ENCODE data around the gene AGXT.

Gene AGXT

DNA sequence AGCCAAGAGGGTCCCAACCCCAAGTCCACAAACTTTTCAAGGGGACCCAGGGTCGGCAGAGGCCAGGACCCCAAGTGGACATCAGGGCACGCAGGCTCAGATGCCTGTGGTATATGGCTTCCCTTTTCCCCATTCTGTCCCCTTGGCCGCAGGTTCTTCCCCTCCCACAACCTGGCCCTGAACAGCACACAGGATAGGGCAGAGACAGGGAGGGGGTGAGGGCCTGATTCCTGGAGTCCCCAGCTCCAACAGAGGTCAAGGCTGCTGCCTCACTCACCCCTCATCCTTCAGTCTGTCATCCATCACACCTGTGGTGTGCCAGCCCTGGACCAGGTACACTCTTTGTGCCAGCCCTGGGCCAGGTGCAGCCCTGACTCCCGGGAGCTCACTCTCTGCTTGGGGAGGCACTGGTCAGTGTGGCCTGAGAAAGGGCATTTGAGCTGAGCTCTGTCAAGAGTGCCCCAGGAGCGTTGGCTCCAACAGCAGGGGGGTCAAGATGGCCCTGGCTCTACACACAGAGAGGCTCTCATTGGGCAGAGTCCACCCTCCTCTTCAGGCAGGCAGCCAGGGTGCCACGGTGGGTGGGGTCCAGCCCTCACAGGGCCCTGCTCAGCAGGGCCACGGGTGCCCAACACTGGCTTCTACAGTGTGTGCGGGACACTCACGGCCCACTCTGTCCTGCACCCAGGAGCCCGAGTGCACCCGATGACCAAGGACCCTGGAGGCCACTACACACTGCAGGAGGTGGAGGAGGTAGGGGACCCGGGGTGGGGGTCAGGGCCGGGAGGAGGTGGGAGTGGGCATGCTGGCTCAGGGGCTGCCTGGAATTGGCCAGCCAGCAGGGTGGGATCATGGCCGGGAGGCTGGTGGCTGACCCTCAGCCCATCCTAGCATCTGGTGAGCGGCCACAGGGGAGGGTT, 1.6 kb downstream of the AGXT start:
- DNase-seq (ENCODE audit: low spot score) = no peak

- no peak for DNase-seq (ENCODE audit: low spot score)
Measured at GRCh38 chr2:240871071-240871958, 2.7 kb downstream of the AGXT start.

DNA sequence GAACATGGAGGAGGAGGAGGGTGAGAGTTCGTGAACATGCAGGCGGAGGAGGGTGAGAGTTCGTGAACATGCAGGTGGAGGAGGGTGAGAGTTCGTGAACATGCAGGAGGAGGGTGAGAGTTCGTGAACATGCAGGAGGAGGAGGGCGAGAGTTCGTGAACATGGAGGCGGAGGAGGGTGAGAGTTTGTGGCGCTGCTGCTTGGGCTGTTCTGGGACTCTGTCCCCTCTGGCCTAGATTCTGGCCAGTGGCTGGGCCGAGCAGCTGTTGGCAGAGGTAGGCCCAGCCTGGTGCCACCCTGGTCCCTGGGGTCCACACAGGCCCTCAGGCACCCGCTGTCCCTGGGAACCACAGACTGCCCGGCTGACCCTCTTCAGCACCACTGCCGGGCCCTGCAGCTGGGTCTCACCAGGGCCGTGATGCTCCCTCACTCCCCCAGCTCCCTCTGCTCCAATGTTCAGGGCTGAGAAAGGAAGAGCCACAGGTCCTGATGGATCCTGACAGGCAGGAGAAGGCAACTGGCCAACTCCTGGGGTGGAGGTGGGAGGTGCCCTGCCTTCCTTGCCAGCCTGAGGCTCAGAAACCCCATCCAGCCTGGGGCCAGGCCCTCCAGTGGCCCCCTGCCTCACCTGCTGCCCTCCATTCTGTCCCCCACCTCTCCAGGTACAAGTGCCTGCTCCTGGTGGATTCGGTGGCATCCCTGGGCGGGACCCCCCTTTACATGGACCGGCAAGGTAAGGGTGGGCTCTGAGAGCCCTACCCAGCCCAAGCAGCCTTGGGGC, 3.9 kb downstream of the AGXT start:
- DNase-seq (ENCODE audit: low spot score) = no peak

DNA sequence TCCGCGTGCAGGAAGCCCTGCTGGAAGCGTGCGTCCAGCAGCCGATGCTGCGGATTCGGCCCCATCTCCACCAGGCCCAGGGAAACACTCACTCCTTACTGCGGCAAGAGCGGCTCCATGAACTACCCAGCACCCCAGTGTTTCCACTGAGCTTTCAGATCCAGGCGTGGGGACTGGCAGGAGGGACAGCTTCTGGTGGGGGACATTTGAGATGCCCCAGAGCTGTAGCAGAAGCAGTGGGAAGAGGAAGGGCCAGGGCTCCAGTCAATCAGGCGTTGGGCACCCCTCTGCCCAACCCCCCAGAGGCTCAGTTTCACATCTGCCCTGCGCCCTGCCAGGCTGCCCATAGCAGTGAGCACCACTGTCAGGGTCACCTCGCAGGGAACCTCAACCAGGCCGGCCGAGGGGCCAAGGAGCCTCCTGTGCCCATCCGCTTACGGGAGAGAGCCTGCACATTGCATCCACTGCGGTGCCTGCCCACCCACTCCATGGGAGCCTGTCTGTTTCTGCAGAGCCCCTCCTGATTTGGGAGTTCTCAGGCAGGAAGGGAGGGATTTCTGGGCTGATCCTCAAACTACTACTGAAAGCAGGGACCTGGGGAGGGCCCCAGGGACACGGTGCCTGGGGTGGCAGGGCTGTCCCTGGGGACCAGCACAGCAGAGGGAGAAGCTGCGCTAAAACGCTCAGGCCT, 4.6 kb downstream of the AGXT start:
- DNase-seq (ENCODE audit: low spot score) = no peak

DNA sequence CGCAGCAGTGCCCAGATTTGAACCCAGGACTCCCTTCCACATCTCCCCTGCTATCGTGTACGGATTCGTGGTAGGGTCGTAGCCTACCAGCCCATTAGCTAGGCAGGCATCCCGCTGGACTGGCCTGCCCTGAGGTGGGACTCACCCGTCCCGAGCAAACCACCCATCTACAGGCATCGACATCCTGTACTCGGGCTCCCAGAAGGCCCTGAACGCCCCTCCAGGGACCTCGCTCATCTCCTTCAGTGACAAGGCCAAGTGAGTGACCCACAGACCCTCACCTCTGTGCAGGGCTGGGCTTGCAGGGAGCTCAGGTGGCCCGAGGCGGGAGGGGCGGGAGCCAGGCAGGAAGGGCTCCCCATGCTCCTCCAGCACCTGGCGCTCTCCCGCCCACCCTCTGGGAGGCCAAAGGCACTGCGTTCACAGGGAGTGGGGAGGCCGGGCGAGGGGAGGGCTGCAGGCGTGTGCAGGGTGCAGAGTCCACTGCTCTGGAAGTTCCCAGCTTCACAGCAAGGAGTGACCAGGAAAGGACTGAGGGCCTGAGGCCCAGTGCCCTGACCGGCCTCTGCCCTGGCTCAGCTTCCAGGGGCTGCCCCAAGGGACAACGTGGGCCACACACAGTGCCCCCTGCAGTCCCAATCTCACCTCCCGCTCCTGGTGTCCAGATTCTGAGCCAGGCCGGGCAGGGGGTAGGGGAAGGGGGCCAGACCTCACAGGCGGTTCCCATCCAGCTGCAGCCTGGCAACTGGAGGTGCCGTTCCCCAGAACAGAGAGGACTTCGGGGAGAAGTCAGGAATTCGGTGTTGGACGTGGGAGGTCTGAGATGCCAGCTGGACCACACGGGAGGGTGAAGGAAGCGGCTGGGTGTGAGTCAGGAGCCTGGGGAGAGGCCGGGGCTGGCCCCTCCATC, 5.4 kb downstream of the AGXT start:
- DNase-seq (ENCODE audit: low spot score) = no peak

GRCh38 chr2:240874715-240875227, 6.1 kb downstream of the AGXT start:
- no peak for DNase-seq (ENCODE audit: low spot score)

DNA sequence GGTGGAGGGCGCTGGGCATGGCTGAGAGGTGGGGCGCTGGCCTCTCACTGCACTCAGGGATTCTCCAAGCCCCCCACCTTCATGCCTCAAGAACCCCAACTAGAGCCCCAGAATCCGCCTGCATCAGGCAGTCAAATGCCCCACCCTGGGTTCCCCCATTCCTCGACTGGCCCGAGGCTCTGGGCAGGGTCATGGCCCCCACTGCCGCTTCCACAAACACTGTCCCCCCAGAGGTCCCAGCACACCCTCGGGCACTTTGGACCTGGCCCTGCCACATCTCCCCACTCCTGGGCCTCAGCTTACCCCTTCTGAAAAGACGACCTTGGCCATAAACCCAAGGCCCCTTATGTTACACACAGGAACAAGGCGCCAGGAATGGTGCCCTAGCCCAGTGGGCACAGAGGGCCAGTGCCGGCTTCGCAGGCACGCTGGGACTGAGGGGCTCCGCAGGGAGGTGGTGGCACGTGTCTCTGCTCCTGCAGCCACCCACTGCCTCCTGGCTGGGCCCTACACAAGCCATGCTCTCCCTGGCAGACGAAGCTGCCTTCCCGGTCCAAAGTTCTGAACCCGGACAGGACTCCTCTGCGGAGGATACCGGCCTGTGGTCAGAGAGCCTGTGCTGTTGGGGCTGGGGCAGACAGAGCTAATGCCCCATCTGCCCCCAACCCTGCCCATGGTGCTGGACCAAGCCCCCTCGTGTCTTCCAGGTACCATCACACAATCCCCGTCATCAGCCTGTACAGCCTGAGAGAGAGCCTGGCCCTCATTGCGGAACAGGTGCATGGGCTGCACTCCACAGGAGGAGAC, 6.8 kb downstream of the AGXT start:
- DNase-seq (ENCODE audit: low spot score) = no peak

DNA sequence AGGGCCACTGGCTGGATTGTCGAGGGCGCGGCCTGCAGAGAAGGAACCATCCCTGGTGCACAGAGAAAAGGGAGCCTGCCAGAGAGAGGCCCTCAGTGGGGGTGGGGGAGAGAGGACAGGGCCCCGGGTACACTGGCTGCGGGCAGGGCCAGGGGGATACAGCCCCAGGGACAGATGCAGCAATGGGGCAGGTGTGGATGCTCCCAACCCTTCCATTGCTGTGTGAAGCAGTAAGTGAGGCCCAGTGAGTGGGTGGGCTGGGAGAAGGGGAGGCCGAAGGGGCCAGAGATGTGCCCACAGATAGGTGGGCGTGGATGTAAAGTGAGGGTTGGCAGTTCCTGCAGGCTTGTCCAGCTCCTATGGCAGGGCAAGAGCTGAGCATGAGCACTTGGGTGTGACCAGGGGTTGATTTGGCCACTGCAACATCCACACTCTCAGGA, 7.4 kb downstream of the AGXT start:
- DNase-seq (ENCODE audit: low spot score) = no peak

GRCh38 chr2:240876475-240877251, 8.0 kb downstream of the AGXT start:
- no peak for DNase-seq (ENCODE audit: low spot score)

GRCh38 chr2:240877460-240878340, 9.1 kb downstream of the AGXT start:
- no peak for DNase-seq (ENCODE audit: low spot score)

DNA sequence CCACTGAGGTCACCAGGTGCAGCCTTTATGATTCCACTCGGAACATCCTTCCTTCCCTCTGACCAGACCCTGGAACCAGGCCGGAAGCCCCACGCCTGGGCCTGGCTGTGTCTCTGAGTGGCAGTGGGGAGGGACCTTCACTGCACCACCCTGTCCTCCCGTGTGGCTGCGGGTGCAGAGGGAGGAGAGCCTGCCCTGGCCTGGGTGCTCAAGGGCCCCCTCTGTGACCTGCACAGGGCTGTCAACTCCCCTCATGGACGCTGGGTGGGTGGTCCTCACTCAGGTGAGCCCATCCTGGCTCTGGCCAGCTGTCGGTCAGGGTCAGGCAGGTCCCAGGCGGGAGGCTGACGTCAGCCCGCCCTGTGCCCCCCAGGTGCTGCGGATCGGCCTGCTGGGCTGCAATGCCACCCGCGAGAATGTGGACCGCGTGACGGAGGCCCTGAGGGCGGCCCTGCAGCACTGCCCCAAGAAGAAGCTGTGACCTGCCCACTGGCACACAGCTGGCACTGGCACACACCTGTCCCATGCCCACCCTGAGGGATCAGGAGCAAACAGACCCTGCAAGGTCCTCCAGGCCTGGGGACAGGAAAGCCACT, 9.8 kb downstream of the AGXT start:
- DNase-seq (ENCODE audit: low spot score) = no peak

DNA sequence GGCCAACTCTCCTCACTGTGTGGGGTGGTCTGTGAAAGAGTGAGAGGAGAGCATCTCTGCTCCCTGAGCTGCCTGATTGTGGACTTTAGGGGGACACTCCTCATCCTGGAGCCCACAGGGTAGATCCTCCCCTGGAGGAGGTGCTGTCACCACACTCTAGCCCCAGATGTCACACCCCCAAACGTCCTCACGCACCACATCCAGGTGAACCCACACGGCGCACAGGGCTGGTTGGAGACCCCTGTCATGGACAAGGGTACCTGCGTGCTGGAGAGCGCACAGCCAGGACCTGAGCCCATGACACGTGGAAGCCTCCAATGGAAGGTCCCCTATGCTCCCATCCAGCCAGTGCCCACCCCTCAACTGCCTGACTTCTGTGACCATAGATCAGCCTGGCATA, 10.5 kb downstream of the AGXT start:
- DNase-seq (ENCODE audit: low spot score) = no peak

GRCh38 chr2:240881913-240882312, 13.3 kb downstream of the AGXT start:
- no peak for DNase-seq (ENCODE audit: low spot score)

DNA sequence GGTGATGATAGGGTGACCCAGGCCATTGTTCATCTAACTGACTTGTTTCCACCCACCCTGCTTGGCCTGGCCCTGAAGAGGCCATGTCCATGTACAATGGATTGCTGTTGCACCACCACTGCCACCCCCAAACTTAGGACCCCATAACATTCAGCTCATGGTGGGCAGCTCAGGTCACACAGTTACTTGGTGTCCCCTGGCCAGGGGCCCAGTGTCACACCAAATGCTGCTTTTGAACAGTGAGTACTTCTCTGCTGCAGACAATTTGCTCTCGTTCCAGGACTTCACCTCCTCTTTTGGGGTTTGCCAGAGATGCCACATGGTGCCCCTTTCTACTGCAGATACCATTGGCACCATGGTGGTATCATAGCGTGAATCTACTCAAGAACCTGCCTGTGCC, 15.6 kb downstream of the AGXT start:
- no peak for DNase-seq (ENCODE audit: low spot score)

GRCh38 chr2:240884745-240885144, 16.1 kb downstream of the AGXT start:
- DNase-seq (ENCODE audit: low spot score) = no peak

DNA sequence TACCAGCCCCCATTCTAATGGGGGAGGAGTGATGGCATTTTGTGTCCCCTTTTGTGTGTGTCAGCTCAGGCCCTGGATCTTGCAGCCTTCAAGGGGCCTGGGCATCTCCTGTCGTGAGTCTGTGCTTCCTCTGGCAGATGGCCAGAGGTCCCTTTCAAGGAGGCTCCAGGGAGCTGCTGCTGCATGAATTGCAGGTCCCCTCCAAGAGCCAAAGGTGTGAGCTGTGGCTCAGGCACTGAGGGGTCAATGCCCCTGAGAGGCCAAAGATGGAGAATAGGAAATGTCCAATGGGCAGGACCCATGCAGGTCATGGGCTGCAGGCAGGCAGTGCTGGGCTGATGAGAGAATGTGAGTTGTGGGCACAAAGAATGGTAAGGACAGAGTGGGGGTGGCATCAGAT, 16.9 kb downstream of the AGXT start:
- no peak for DNase-seq (ENCODE audit: low spot score)

DNA sequence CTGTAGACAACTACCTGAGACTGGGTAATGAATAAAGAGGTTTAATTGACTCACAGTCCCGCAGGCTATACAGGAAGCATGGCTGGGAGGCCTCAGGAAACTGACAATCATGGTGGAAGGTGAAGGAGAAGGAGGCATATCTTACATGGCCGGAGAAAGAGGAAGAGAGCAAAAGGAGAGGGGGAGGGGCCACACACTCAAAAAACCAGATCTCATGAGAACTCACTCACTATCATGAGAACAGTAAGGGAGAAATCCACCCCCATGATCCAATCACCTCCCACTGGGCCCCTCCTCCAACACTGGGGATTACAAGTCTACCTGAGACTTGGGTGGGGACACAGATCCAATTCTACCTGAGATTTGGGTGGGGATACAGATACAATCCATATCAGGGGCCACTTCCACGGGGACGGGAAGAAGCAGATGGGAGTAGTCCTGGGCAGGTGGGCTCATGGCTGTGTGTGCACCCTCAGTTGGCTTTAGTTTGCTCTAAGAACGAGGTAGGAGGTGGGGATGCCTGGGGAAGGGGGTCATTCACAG, 17.5 kb downstream of the AGXT start:
- DNase-seq (ENCODE audit: low spot score) = no peak
